Lower leg skin (tissue), 3 donors: Measurements from ENCODE around the gene BDKRB2.

Source experiments
- POLR2A ChIP-seq, 2 donors: fragments of 450-650 bp; IDR thresholded peaks; one replicate each; pipeline ENCODE4 v1.6.1; 2016 to 2017; ENCODE audit warnings: antibody characterized with exemption in 2 of 2, mild to moderate bottlenecking in 1 of 2, moderate library complexity in 1 of 2
- TF ChIP-seq, protein P1 (sequence below), 3 donors: fragments of 450-650 bp; IDR thresholded peaks; one replicate each; pipeline ENCODE4 v1.5.1; 2016; ENCODE audit warnings: antibody characterized with exemption in 3 of 3, mild to moderate bottlenecking in 3 of 3, moderate library complexity in 2 of 3

DNA sequence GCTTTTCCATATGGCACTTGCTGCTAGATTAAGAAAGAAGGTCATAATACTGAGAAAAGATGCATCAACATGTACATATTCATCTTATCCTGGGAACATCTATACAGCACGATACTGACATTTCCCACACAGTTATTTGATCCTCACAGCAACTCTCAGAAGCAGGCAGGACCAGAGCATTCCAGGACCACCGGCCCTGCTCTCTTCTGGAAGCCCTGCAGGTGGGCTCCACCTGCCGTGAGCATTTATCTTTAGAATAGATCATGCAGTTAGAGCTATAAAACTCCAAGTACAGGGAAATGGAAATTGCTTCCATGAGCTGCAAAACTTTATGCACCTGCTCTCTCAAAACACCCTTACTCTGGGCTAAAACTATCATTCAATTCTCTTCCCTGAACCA, 45.8 kb downstream of the BDKRB2 start:
- TF ChIP-seq, protein P1, sequence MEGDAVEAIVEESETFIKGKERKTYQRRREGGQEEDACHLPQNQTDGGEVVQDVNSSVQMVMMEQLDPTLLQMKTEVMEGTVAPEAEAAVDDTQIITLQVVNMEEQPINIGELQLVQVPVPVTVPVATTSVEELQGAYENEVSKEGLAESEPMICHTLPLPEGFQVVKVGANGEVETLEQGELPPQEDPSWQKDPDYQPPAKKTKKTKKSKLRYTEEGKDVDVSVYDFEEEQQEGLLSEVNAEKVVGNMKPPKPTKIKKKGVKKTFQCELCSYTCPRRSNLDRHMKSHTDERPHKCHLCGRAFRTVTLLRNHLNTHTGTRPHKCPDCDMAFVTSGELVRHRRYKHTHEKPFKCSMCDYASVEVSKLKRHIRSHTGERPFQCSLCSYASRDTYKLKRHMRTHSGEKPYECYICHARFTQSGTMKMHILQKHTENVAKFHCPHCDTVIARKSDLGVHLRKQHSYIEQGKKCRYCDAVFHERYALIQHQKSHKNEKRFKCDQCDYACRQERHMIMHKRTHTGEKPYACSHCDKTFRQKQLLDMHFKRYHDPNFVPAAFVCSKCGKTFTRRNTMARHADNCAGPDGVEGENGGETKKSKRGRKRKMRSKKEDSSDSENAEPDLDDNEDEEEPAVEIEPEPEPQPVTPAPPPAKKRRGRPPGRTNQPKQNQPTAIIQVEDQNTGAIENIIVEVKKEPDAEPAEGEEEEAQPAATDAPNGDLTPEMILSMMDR (IDR thresholded peaks at IDR 0.05): no peak
- no peak for TF ChIP-seq POLR2A (IDR thresholded peaks at IDR 0.05)
